ENCODE data around the gene RPIA.
"Not testable (repeated sequence)": the region's sequence is repeated elsewhere in the genome, so short reads cannot be mapped to it uniquely, and the experiment has no call there.

Gene RPIA

GRCh38 chr2:88755836-88756235 is 64.4 kb downstream of the RPIA start:
- no peak for ATAC-seq
- no peak for TF ChIP-seq ZFP30 (CRISPR knock-in tag; IDR thresholded peaks at IDR 0.05)
- no peak for TF ChIP-seq SNAI2 (CRISPR knock-in tag; IDR thresholded peaks at IDR 0.05)
- no peak for TF ChIP-seq ZC3H10 (CRISPR knock-in tag; IDR thresholded peaks at IDR 0.05)
- TF ChIP-seq TOX (CRISPR knock-in tag; IDR thresholded peaks at IDR 0.05; ENCODE audit: borderline replicate concordance), result no peak
- no peak for TF ChIP-seq ESRRG (CRISPR knock-in tag; IDR thresholded peaks at IDR 0.05)
- TF ChIP-seq TSHZ2 (CRISPR knock-in tag; IDR thresholded peaks at IDR 0.05), result no peak
- no peak for TF ChIP-seq ZNF8 (CRISPR knock-in tag; IDR thresholded peaks at IDR 0.05)
- no peak for TF ChIP-seq ZFP3 (CRISPR knock-in tag; IDR thresholded peaks at IDR 0.05)
- TF ChIP-seq CSDC2 (CRISPR knock-in tag; IDR thresholded peaks at IDR 0.05), result no peak
- TF ChIP-seq POU6F1 (CRISPR knock-in tag; IDR thresholded peaks at IDR 0.05; ENCODE audit: borderline replicate concordance, low read depth), result no peak
- no peak for TF ChIP-seq BACH2 (CRISPR knock-in tag; IDR thresholded peaks at IDR 0.05; ENCODE audit: borderline replicate concordance)
- TF ChIP-seq ISL1 (CRISPR knock-in tag; IDR thresholded peaks at IDR 0.05), result no peak
- no peak for TF ChIP-seq ZNF70 (CRISPR knock-in tag; IDR thresholded peaks at IDR 0.05)
- TF ChIP-seq CSRNP3 (CRISPR knock-in tag; IDR thresholded peaks at IDR 0.05), result no peak

- TF ChIP-seq ZNF565 (CRISPR knock-in tag; conservative IDR thresholded peaks at IDR 0.05; ENCODE audit: low read depth), result no peak
- TF ChIP-seq GLIS3 (CRISPR knock-in tag; IDR thresholded peaks at IDR 0.05), result no peak
- TF ChIP-seq RARB (CRISPR knock-in tag; IDR thresholded peaks at IDR 0.05), result no peak
- TF ChIP-seq ZNF70 (CRISPR knock-in tag; IDR thresholded peaks at IDR 0.05), result no peak
- TF ChIP-seq OSR1 (CRISPR knock-in tag; IDR thresholded peaks at IDR 0.05), result no peak
- no peak for TF ChIP-seq ZC3H10 (CRISPR knock-in tag; IDR thresholded peaks at IDR 0.05)
- TF ChIP-seq CSRNP3 (CRISPR knock-in tag; IDR thresholded peaks at IDR 0.05), result no peak
- no peak for TF ChIP-seq ZFP30 (CRISPR knock-in tag; IDR thresholded peaks at IDR 0.05)
- no peak for TF ChIP-seq ZFP3 (CRISPR knock-in tag; IDR thresholded peaks at IDR 0.05)
- TF ChIP-seq TOX (CRISPR knock-in tag; IDR thresholded peaks at IDR 0.05; ENCODE audit: borderline replicate concordance), result no peak
- TF ChIP-seq TCF4 (CRISPR knock-in tag; IDR thresholded peaks at IDR 0.05; ENCODE audit: borderline replicate concordance), result no peak
- no peak for TF ChIP-seq TSHZ2 (CRISPR knock-in tag; IDR thresholded peaks at IDR 0.05)
- TF ChIP-seq CSDC2 (CRISPR knock-in tag; IDR thresholded peaks at IDR 0.05), result no peak
- TF ChIP-seq PATZ1 (CRISPR knock-in tag; IDR thresholded peaks at IDR 0.05; ENCODE audit: borderline replicate concordance), result no peak
- ATAC-seq, result no peak
Measured at GRCh38 chr2:88757025-88757424, 65.6 kb downstream of the RPIA start.

- not testable (repeated sequence) for ATAC-seq
Measured at GRCh38 chr2:88758702-88759101, 67.2 kb downstream of the RPIA start.

Measured in SK-N-SH treated with all-trans-retinoic acid at 6 μM for 48 hours (cell line).